HG02870 (cell line): ENCODE measurements around the gene MACF1.
"Not testable (repeated sequence)": the region's sequence is repeated elsewhere in the genome, so short reads cannot be mapped to it uniquely, and the experiment has no call there.

Experiments used
- ATAC-seq: cut with Tn5 transposase; IDR thresholded peaks from one replicate; pipeline ENCODE4 v1.9.1; 2021; ENCODE audit warnings: mild to moderate bottlenecking, moderate library complexity; ENCODE audit not compliant: unreplicated experiment

Gene MACF1

DNA sequence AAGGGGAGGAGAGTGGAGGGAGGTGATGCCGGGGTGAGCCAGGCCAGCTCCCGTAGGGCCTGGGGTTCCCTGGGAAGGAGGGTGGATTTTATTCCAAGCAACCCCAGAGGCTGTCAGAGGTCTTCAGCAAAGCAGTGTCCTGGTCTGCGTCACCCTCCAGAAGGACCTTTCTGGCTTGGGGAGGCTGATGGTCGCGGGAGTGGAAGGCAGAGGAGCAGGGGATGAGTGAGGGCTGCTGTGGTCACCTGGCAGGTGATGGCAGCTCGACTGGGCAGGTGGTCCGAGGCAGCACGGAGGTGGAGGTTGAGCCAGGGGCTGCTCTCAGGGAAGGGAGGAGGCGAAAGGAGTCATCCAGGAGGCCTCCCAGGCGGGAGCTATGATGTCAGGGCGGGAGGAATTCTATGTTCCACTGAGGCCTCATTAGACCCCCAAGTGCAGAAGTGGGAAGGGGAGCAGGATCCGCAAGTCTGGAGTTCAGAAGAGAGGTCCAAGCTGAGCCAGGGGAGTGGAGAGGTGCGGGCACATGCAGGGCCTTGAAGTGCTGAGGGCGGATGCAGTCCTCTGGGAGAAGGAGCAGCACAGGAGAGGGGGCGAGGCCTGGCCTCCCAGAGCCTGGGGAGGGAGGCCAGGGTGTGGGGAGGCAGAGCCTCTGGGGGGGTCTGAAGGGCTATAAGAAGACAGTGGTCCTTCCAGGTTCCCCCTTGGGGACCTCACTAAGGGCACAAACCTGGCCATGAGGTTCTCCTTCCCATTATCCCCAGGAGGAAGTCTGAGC is 320.3 kb downstream of the MACF1 start:
- no peak for ATAC-seq

DNA sequence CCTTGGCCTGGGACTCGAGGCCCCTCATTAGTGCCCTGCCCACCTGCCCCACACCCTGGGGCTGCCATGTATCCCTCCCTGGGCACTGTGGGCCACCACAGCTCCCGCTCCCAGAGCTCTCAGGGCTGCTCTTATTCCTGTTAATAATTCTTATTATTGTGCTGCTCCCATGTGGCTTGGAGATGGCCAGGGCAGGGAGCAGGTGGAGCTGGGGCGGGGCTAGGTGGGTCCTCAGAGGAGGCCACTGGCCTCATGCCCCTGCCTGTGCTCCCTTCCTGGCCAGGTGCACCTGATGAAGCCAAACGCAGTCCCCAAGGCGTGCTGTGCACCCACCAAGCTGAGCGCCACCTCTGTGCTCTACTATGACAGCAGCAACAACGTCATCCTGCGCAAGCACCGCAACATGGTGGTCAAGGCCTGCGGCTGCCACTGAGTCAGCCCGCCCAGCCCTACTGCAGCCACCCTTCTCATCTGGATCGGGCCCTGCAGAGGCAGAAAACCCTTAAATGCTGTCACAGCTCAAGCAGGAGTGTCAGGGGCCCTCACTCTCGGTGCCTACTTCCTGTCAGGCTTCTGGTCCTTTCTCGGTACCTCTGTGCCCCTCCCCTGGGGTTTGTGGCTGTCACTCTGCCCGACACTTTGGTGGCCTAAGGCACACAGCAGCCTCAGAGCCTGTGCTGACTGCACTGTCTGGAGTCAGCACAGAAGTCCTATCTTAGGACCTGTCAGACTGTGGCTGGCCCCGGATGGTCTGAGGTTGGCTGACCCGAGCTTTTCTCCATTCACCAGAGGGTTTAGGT is 321.1 kb downstream of the MACF1 start:
- ATAC-seq, result peak; percentile 80

DNA sequence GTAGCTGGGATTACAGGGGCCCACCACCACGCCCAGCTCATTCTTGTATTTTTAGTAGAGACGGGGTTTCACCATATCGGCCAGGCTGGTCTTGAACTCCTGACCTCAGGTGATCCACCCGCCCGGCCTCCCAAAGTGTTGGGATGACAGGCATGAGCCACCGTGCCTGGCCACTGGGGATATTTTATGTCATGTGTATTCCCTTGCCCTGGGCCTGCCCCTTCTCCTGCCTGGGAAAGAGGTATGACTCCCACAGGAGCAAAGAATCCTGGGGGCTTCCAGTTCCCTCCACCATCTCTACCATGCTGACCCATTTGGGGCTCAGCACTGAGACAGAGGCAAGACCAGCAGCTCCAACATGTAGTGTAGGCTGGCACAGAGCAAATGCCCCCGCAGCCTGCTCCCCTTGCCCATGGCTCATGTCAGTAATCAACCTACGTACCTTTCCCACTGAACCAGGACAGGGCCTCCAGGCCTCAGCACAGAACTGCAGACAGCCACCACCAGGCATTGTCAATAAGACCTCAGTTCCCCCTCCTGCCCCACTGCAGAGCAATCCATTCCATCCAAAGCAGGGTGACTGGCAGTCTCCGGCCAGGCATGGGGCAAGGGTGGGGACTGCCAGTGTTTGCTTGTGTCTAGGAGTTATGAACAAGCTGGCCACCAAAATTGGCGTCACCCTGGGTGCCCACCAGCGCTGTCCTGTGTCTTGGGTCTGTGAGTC is 322.1 kb downstream of the MACF1 start:
- ATAC-seq, result no peak

DNA sequence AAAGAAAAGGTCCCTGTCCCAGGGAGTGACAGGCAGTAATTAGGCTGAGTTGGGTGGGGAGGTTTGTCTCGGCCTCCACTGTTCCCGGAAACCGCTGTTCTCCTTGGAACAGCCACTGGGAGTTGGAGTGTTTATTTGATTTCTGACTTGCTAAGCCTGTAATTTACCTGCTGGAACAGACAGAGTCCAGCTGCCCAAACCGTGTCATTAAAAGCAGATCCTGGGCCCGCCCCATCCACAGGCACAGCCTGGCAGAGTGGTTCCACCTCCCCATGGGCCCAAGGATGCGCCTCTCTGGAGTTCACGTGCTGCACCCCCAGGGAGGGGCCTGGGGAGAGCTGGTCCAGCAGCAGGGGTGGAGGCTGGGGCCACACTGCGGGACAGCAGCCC is 322.7 kb downstream of the MACF1 start:
- not testable (repeated sequence) for ATAC-seq

DNA sequence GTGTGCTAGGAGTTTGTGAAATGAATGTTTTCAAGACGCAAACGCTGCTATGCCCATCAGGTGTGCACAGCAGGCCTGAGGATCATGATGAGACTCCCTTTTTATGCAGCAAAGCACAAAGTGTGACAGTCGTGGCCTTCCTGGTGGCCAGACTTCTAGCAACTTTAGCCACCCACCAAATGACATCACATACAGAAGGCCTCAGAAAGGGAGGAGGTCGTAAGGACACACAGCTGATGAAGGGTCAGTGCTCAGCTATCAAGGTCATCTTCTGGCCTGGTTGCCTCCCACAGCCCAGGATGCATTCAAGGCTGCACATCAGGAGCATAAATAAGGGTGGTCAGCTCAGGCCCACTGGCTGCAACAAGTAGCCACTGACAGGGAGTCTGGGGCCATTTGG is 323.6 kb downstream of the MACF1 start:
- no peak for ATAC-seq

DNA sequence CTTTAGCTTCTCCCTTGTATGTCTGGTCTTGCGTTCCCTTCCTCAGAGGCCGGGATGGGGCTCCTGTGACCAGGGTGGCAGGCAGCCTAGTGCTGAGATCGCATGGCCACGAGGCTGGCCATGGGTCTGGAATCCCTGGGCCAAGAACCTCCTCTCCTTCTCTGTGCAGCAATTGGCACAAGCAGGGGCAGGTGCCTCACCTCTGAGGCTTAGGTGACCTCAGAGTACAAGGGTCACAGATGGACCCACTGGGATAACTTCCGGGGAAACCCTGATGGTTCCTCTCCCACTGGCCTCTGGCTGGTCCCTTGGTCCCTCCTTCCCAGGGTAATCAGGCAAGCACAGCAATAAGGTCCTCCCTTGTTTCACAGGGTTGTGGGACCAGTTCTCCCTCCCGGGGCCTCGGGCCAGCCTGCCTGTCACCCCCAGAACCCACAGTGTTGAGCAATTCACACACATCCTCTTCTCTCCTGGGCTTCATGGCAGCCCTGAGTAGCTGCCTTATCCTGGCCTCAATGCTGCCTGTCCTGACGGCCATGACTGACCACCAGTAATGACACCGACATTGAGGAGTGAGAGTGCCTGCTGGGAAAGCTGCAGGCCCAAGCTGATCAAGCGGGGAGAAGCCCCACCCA is 325.5 kb downstream of the MACF1 start:
- no peak for ATAC-seq

DNA sequence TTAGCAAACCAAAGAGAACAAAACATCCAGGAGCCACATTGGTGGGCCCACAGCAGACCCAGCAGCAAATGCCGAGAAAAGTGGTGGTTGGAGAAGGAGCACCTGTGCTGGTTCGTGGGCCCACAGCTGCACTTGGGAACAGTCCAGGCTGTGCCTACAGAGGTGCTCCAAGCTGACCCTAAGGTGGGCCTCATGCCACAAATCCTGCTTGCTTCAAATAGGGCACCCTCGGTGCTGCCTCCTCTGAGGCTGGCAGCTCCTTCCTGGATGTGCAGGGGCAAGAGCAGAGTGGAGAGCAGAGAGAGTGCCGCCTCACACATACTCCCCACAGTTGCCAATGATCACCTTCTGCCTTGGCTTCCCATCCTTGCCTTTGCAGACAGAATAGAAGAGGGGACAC is 327.0 kb downstream of the MACF1 start:
- ATAC-seq, result no peak

DNA sequence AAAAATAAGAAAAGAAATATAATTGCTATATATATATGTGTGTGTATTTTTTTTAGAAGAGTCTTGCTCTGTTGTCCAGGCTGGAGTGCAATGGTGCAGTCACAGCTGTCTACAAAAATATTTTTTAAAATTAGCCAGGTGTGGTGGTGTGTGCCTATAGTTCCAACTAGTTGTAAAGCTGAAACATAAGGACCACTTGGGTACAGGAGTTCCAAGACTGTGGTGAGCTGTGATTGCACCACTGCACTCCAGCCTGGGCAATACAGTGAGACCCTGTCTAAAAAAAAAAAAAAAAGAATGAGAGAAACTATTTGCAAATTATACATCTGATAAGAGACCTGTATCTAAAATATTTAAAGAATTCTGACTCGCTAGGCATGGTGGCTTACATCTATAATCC is 328.9 kb downstream of the MACF1 start:
- ATAC-seq, result no peak
